GM19438 (cell line): ENCODE results near the gene RAB4A.

Source experiments
- ATAC-seq: cut with Tn5 transposase; IDR thresholded peaks from one replicate; pipeline ENCODE4 v1.9.1; 2021; ENCODE audit warnings: low read depth; ENCODE audit not compliant: unreplicated experiment

Gene RAB4A, protein sequence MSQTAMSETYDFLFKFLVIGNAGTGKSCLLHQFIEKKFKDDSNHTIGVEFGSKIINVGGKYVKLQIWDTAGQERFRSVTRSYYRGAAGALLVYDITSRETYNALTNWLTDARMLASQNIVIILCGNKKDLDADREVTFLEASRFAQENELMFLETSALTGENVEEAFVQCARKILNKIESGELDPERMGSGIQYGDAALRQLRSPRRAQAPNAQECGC

DNA sequence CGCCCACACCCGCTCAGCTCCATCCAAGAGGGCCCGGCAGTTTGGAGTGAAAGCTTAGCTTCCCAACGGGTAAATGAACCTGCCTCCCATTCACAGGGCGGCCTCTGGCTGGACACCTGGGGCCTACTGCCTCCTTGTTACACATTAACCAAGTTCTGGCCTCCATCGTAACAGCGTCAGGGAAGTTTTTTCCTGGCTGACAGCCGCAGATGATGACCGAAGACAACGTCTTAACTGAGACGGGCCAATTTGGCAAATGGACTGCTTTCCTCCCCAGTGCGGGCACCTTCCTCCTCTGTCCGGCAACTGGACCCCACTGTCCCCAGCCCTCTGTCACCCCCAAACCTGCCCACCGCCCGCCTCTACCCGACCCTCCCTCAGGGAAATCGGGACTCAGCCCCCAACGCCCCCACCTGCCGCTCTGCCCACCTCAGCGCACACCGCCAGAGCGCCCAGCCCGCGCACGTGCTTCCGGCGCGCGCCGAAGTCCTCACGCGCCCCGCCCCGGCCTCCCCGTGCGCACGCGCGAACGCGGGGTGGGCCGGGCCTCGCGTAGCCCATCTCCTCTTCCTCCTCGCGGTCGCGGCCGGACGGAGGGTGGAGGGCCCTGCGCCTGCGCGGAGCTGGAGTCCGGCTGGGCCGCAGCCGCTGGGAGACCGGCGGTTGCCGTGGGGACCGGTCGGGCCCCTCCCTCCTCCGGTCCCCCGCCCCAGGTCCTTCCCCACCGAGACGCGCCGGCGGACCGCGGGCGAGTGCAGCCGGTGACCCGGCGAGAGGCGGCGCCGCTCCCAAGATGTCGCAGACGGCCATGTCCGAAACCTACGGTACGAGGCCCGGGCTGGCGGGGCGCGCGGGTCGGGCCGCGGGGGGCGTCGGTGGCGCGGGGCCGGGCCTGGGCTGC, at the start of gene RAB4A:
Gene RAB4A, plus strand, starts transcription at position 565 of the 901 bp plus-strand sequence. Its CDS starts 229 bp downstream, at position 794.
- peak; percentile 88 for ATAC-seq

DNA sequence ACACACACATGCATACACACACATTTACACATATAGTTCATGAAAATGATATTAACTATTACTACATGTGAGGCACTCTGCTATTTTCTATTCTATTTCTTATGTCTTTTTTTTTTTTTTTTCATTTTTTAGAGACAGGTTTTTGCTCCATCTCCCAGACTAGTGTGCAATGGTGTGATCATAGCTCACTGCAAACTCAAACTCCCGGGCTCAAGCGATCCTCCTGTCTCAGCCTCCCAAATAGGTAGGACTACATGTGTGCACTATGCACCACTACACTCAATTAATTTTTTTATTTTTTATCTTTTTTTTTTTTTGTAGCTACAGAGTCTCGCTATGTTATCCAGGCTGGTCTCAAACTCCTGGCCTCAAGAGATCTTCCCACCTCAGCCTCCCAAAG, 48.8 kb upstream of the RAB4A start:
- ATAC-seq, result no peak

DNA sequence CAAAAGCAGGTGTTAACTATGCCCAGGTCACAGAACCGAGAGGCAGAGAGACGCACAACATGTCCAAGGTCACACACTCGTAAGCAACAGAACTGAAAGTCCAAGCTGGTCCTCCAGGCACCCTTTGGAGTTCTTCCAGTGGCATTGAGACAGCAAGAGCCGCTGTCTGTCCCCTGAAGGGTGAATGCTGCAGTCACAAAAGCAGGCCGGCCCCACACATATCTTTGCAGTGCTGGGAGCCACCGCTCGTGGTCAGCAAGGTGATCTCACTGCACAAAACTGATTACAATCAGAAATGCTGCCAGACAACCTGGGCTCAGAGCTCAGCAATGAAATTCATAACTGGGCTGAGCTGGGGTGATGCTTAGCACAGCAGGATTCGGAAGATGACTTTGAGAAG, 47.4 kb upstream of the RAB4A start:
- no peak for ATAC-seq

DNA sequence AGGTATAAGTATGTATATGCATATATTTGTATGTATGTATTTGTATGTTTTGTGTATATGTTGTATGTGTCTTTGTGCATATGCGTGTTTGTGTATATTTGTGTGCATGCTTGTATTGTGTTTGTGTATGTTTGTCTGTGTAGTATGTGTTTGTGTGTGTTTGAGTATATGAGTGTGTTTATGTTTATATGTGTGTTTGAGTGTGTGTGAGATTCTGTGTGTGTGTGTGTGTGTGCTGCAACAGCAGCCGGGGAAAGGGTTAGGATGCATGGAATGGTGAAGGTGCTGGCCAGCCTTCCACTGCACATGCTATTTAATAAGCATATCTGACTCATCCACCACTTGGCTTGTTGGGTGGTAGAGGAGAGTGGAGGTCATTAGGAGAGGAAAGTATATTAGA, 46.6 kb upstream of the RAB4A start:
- ATAC-seq, result no peak

DNA sequence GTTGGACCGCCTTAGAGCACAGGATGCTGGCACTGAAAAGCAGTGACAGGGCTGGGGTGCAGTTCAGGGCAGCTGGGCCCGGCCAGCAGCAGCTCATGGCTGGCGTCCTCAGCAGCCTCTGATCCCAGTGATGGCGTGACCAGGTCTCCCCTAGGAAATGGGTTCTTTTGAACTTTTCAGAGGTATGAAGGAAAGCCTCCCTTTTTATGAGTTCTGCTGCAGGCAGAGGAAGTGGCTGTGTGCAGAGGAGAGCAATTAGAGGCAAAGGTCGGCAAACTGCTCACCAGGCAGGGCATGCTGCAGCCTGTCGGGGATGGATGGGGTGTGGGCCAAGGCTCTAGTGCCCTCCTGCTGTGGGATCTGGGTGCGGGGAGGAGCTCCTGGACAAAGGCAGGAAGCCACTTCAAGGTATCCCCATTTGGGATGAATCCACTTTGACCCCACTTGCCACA, 45.6 kb upstream of the RAB4A start:
- no peak for ATAC-seq

DNA sequence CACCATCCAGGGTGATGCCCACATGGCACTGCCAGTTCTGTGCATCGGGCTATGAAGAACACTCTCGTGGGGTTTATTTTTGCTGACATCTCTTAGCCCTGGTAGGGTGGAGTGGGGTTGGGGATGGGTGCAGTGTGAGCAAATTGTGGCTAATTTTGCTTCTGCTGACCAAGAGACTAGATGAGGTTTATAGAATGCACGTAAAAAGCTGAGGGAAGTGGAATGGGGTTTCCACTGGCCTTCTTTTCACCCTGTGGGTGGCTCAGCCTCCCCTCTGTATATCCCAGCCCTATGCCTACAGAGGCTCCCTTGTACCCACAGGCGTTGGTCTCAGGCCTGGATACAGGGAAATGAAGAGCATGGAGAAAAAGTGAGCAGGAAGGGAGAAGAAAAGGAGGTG, 44.1 kb upstream of the RAB4A start:
- ATAC-seq, result no peak

DNA sequence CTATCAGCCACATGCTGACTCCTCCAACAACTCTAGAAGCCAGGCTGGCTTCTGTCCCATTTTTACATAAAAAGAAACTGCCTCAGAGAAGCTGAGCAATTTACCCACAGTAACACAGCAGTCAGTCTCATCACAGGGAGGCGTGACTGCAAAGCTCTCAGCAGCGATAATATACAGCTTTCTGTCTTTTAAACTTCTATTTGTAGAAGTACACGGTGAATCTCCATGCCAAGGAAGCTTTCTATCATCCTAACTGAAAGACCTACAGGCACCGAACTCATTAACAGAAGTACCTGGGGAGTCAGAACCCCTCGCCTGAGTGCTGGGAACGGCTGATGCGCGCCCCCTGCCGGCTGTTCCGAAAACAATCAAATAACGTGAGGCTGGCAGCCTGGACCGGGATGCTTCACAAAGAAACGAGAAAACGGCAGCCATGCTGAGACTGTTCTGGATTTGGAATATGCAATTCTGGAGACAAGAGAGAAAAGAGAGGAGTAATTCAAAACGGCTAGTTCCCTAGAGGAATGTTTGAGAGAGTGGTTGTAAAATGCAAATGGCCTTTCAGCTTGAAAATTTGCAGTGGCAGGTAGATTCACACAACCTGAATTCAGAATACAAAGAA, 43.5 kb upstream of the RAB4A start:
- ATAC-seq, result no peak

DNA sequence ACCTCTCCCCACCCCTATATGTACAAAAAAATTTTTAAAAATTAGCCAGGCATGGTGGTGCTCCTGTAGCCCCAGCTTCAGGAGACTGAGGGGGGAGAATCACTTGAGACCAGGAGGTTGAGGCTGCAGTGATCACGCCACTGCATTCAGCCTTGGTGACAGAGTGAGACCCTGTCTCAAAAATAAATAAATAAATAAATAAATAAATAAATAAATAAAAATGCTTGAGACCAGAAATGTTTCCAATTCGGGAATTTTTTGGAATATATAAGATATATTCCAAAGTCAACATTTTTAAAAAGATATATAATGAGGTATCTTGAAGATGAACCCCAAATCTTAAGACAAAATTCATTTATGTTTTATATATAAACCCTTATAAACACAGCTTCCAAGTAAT, 42.4 kb upstream of the RAB4A start:
- no peak for ATAC-seq

DNA sequence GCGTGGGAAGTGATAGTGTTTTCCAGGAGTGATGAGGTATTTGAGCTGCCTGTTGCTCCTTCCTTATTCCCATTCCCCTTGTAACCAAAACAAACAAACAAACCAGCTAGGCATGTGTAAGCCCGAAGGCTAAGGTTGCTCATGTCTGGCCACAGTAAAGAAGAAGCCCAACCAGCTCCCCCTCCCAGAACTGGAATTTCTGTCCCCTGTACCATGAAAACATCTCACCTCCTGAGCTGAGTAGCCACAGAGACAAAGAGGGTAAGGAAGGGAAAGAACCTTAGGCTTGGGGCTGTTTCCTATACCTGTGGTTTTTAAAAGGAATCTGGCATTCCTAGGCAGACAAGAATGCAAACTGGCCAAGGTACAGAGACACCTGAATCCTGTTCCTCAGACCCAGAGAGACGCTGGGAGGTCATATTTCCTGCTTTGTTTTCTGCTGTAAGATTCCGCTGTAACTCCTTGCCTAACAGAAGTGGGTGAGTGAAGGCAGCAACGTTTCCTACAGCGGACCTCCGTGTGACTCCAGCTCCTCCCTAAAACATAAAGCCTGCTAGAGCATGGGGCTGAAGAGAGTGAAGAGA, 41.7 kb upstream of the RAB4A start:
- no peak for ATAC-seq

DNA sequence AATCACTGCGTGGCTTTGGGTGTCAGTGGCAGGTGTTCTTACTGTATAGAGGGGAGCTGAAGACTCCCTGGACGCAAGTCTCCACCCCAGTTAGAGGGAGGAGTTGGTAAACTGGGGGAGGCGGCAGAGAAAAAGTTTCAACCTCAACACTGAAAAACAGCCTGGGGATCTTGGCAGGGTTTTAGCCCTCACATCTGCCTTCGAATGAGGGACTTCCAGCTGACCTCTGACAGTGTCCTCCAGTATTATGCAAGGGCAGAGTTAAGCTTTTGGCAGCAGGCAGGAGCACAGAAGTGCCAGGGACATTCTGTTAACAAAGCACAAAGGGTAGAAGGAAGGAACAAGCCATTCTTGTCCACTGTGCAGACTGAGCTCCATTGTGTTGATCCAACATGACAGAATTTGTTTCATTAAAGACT, 41.2 kb upstream of the RAB4A start:
- ATAC-seq, result no peak

DNA sequence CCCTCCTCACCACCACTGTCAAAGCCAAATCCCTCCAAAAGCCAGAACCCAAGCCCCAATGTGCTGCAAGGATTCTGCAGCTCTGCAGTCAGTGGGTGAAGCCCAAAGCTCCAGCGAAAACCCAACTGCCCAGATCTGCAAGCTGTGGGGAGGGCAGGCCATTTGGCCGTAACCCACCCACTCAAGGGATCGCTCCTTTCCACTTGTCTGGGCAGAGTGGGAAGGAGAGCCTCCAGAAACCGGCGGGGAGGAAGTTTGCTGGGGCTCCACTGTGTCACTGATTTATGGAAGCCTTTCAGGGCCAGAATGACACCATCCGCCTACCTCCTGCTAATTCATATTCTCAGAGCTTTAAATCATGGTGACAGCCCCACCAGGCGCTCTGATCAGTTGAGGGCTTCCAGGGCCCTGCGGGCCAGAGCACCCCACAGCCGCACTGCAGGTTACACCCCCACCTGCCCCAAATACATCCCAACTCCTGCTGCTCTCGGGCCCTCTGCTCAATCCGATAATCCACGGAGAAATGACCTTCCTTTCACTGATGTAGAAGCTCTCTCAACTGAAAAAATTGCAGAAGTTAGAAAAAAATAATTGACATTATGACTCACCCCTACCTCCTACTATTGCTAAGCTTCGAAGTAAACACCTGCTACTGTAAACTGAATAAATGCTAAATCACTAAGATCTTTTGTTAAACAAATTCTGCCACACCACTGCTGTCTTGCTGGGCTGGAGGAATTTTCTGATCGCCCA, 40.6 kb upstream of the RAB4A start:
- no peak for ATAC-seq

DNA sequence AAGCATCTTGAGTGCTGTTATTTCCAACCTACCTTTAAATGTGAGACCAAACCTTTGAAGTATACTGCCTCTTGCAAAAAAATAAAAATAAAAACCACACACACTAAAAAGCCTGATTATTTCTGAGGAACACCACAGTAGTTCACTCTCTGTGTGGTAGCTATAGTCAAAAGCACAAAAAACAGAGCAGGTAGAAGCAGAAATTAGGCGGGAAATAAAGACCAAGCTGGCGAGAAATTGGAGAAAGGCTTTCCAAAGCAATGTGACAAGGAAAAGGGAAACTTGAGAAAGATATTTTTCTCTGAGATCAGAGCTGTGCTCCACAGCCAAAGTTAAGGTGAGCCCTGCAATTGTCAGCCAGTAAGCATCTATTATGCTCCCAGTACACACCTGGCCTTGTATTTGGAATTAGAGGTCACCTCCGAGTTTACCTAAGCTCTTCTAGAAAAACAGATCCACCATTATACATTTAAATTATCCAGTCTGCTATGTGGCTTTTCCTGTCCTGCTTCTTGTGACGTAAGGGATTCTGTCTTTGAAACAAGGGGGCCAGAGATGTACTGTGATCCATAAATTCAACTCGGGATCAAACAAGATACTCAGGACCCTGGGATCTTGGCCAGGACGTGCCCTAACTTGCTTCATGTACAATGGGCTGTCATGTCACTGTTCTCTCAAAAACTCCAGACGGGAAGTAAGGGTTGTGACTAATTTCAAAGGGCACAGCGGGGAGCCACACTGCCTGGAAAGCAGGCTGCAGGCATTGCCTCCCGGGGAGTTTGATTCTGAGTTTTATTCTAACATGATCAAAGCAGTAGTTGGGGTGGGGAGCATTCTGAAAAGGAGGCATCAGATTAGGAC, 39.8 kb upstream of the RAB4A start:
- no peak for ATAC-seq

DNA sequence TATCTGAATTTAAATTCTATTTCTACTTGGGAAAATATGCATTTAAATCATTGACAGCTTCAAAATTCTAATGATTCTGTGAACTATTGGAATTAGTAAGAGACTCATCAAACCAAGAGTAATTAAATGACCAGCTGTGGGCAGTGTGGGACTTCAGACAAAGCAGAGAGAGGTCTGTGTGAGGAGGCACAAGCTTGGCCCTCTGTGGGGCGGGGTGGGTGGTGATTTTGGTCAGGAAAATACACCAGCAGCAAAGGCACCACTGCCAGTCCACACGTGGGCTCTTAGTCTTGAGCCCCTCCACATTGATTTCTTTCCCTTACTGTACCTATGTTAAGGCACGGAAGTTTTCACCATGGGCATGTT, 39.2 kb upstream of the RAB4A start:
- ATAC-seq, result no peak

DNA sequence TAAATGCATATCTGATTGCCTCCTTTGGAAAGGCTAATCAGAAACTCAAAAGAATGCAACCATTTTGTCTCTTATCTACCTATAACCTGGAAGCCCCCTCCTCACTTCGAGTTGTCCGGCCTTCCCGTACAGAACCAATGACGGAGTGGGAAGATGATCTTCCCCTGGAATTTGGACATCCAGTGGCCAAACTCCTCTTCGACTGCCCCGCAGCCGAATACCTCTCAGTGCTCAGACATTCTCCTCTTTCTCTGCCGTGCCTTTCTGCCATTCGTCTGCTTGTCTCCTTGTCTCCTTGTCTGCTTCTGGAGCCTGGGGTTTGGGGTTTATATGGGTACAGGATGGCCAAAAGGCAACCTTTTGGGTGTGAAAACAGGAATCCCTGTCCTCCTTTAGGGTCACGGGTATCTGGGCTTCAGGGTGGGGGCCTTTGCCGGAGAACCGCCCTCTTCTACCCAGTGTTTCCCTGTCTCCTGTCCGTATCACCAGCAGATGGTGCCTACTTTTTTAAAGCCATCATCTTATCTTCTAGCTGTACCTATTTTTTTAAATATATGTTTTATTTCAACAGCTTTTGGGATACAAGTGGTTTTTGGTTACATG, 35.9 kb upstream of the RAB4A start:
- ATAC-seq, result no peak

DNA sequence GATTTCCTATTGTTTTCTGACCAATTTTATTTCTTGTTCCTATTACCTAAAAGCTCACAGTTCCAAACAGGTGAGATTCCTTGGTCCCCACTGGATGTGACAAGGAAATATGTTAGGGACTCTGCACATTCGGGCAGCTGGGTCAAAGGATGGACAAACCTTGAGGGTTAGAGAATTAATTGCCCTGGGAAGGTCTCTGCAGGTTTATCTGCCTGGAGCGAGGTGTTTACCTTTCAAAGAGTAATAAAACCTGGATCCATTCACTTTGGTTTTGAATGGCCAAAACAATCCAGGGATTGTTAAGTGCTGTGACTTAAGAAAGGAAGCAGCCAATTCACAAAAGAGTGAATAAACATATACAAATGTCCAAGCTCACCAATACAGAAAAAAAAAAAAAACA, 33.6 kb upstream of the RAB4A start:
- ATAC-seq, result no peak

DNA sequence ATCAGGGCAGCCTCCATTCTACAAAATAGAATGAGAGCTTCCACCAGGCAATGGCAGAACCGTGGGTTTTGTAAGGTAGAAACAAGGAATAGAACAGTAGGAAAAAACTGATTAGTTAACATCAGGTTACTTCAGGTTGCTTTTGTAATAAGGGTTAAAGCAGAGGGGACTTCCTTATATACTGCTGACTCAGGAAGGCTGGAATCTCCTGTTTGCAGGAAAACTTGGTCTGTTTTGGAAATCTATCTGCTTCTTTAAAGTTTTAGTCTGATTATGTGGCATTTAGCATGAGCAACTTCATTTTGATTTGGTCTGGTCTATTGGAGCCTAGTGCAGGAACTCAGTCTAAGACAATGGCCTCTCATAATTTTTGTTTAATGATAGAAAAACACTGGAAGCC, 32.7 kb upstream of the RAB4A start:
- ATAC-seq, result no peak

DNA sequence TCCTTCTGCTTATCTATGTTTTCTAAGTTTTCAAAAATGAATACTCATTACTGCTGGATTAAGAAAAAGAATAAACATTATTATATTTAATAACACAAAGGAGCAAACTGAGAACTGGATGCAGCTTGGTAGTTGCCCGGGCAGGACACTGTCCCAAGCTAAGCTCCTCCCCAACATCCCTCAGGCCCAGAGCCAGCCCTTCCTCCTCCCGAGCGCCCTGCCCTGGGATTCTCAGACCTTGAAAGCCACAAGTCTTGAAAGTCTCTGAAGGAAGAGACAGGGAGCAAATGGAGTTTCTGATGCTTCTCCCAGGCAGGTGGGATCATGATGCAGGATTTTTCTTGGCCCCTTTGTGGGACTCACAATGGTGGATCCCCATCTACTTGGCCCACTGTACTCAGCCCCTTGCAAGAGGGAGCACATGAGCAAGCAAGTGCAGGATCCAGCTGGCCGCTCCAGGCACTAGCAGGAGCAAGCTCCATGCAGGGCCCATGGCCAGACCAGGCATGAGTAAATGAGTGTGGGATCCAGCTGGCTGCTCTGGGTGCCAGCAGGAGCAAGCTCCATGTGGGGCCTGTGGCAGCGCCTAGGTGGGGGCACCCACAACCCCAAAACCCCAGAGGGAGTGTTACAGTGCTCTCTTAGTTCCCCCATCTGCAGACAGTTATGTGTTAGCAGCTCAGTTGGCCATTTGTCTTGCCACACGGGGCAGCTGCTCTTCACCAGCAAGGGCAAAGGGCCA, 32.1 kb upstream of the RAB4A start:
- ATAC-seq, result no peak

DNA sequence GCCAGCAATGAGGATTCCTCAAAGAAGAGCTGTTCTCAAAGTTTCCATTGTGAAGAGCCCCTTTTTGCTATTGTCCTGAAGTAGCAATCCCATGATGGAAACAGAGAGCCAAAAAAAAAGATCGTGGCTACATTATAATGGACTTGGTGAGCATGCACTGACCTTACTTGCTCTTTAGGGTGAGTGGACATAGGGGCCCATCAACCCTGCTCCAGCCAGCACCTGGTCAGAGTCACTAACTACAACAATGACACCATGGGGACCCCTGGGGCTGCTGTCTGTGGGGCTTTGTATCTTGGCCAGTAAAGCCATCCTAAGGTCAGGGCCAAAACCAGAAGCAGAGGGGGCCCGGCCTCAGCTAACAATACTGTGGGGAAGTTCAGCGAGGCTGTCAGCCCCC, 30.4 kb upstream of the RAB4A start:
- ATAC-seq, result no peak

DNA sequence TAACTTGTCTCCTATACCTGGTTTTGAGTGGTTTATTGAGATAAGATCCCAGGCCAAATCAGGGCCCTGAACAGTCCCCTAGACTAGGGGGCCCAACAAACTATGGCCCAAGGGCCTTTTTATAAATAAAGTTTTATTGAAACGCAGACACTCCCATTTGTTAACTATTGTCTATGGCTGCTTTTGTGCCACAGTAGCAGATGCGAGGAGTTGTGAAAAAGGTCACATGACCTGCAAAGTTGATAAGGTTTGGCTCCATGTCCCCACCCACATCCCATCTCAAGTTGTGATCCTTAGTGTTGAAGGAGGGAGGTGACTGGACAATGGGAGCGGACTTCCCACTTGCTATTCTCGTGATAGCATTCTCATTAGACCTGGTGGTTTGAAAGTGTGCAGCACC, 29.5 kb upstream of the RAB4A start:
- no peak for ATAC-seq
